ENCODE measurements around the gene VHLL. TPM values are rescaled to one million over a fixed set of nuclear protein-coding genes. Genes with fewer than 3 reads are reported as not detected.
"Not testable (repeated sequence)": the region's sequence is repeated elsewhere in the genome, so short reads cannot be mapped to it uniquely, and the experiment has no call there.

The VHLL gene
- total and polyA plus RNA-seq, 4 donors, result 0.32 to 0.50 (median 0.38) TPM; not detected in 1

- H3K9me3 ChIP-seq (ENCODE audit: control insufficient read depth, insufficient read depth, low read length), result no peaks in the 10 kb centered on the region
- peaks cover 25% of the 10 kb centered on the region for H3K36me3 ChIP-seq (ENCODE audit: control insufficient read depth, insufficient read depth, low read length)
- H3K4me1 ChIP-seq (ENCODE audit: control insufficient read depth, insufficient read depth, low read length), result peaks cover 5% of the 10 kb centered on the region
- H3K27ac ChIP-seq (ENCODE audit: low read depth, low read length), result no peak overlapping the region
- H3K4me3 ChIP-seq (ENCODE audit: low read depth, low read length), result no peak overlapping the region
- peak in 1 of 6 donors; percentile 3 for DNase-seq (ENCODE audit: low read depth in 4 of 6, low spot score in 6 of 6)
- H3K27me3 ChIP-seq (ENCODE audit: control insufficient read depth, insufficient read depth, low read length), result no peaks in the 10 kb centered on the region
- WGBS (ENCODE audit: insufficient coverage), result 60% methylated on average over 1 of the region's 4 CpGs
These were observed 37.1 kb upstream of the VHLL start for GRCh38 chr1:156336242-156336641.

- not testable (repeated sequence) for H3K27me3 ChIP-seq (ENCODE audit: control insufficient read depth, insufficient read depth, low read length); H3K27ac ChIP-seq (ENCODE audit: low read depth, low read length); DNase-seq (ENCODE audit: low read depth in 4 of 6, low spot score in 6 of 6); H3K9me3 ChIP-seq (ENCODE audit: control insufficient read depth, insufficient read depth, low read length); H3K4me1 ChIP-seq (ENCODE audit: control insufficient read depth, insufficient read depth, low read length); H3K4me3 ChIP-seq (ENCODE audit: low read depth, low read length)
- WGBS (ENCODE audit: insufficient coverage), result 100% methylated on average over 2 of the region's 9 CpGs
- peaks cover 77% of the 10 kb centered on the region for H3K36me3 ChIP-seq (ENCODE audit: control insufficient read depth, insufficient read depth, low read length)
These were observed 24.1 kb upstream of the VHLL start for GRCh38 chr1:156323179-156323578.

- 88% methylated on average over 1 of the region's 3 CpGs for WGBS (ENCODE audit: insufficient coverage)
- Histone ChIP-seq H3K9me3 (ENCODE audit: control insufficient read depth, insufficient read depth, low read length) (no peaks in the 10 kb centered on the region), H3K4me3 (ENCODE audit: low read depth, low read length) (no peak overlapping the region), H3K36me3 (ENCODE audit: control insufficient read depth, insufficient read depth, low read length) (peaks cover 78% of the 10 kb centered on the region), H3K4me1 (ENCODE audit: control insufficient read depth, insufficient read depth, low read length) (no peaks in the 10 kb centered on the region), H3K27ac (ENCODE audit: low read depth, low read length) (no peak overlapping the region), H3K27me3 (ENCODE audit: control insufficient read depth, insufficient read depth, low read length) (no peaks in the 10 kb centered on the region)
- no peak for DNase-seq (ENCODE audit: low read depth in 4 of 6, low spot score in 6 of 6)
These were observed 21.5 kb upstream of the VHLL start for GRCh38 chr1:156320560-156320959.

- peaks cover 79% of the 10 kb centered on the region for H3K36me3 ChIP-seq (ENCODE audit: control insufficient read depth, insufficient read depth, low read length)
- DNase-seq (ENCODE audit: low read depth in 4 of 6, low spot score in 6 of 6), result peak in 2 of 6 donors; percentile 47 to 69
- no peaks in the 10 kb centered on the region for H3K4me1 ChIP-seq (ENCODE audit: control insufficient read depth, insufficient read depth, low read length)
- no peaks in the 10 kb centered on the region for H3K27me3 ChIP-seq (ENCODE audit: control insufficient read depth, insufficient read depth, low read length)
- WGBS (ENCODE audit: insufficient coverage), result no CpG with 5 or more reads among the region's 1 CpG
- H3K27ac ChIP-seq (ENCODE audit: low read depth, low read length), result no peak overlapping the region
- H3K4me3 ChIP-seq (ENCODE audit: low read depth, low read length), result no peak overlapping the region
- no peaks in the 10 kb centered on the region for H3K9me3 ChIP-seq (ENCODE audit: control insufficient read depth, insufficient read depth, low read length)
These were observed 20.6 kb upstream of the VHLL start for GRCh38 chr1:156319664-156320063.

GRCh38 chr1:156316909-156317308 is 17.8 kb upstream of the VHLL start:
- H3K27ac ChIP-seq (ENCODE audit: low read depth, low read length), result no peak overlapping the region
- H3K36me3 ChIP-seq (ENCODE audit: control insufficient read depth, insufficient read depth, low read length), result peaks cover 79% of the 10 kb centered on the region
- WGBS (ENCODE audit: insufficient coverage), result 100% methylated on average over 3 of the region's 7 CpGs
- H3K4me3 ChIP-seq (ENCODE audit: low read depth, low read length), result no peak overlapping the region
- no peaks in the 10 kb centered on the region for H3K27me3 ChIP-seq (ENCODE audit: control insufficient read depth, insufficient read depth, low read length)
- no peaks in the 10 kb centered on the region for H3K4me1 ChIP-seq (ENCODE audit: control insufficient read depth, insufficient read depth, low read length)
- no peak for DNase-seq (ENCODE audit: low read depth in 4 of 6, low spot score in 6 of 6)
- H3K9me3 ChIP-seq (ENCODE audit: control insufficient read depth, insufficient read depth, low read length), result no peaks in the 10 kb centered on the region

GRCh38 chr1:156310962-156311361 is 11.9 kb upstream of the VHLL start:
- Histone ChIP-seq H3K27ac (ENCODE audit: low read depth, low read length) (no peak overlapping the region), H3K36me3 (ENCODE audit: control insufficient read depth, insufficient read depth, low read length) (peaks cover 85% of the 10 kb centered on the region), H3K4me1 (ENCODE audit: control insufficient read depth, insufficient read depth, low read length) (no peaks in the 10 kb centered on the region), H3K9me3 (ENCODE audit: control insufficient read depth, insufficient read depth, low read length) (no peaks in the 10 kb centered on the region), H3K4me3 (ENCODE audit: low read depth, low read length) (no peak overlapping the region), H3K27me3 (ENCODE audit: control insufficient read depth, insufficient read depth, low read length) (no peaks in the 10 kb centered on the region)
- no peak for DNase-seq (ENCODE audit: low read depth in 4 of 6, low spot score in 6 of 6)
- 99% methylated on average over 6 of the region's 6 CpGs for WGBS (ENCODE audit: insufficient coverage)

- H3K36me3 ChIP-seq (ENCODE audit: control insufficient read depth, insufficient read depth, low read length), result peaks cover 74% of the 10 kb centered on the region
- no peaks in the 10 kb centered on the region for H3K27me3 ChIP-seq (ENCODE audit: control insufficient read depth, insufficient read depth, low read length)
- no peak overlapping the region for H3K27ac ChIP-seq (ENCODE audit: low read depth, low read length)
- H3K4me3 ChIP-seq (ENCODE audit: low read depth, low read length), result no peak overlapping the region
- no peaks in the 10 kb centered on the region for H3K4me1 ChIP-seq (ENCODE audit: control insufficient read depth, insufficient read depth, low read length)
- no peak for DNase-seq (ENCODE audit: low read depth in 4 of 6, low spot score in 6 of 6)
- H3K9me3 ChIP-seq (ENCODE audit: control insufficient read depth, insufficient read depth, low read length), result no peaks in the 10 kb centered on the region
These were observed 9.0 kb upstream of the VHLL start for GRCh38 chr1:156308078-156308477.

GRCh38 chr1:156305215-156305614 is 6.1 kb upstream of the VHLL start:
- Histone ChIP-seq H3K9me3 (ENCODE audit: control insufficient read depth, insufficient read depth, low read length) (no peaks in the 10 kb centered on the region), H3K4me3 (ENCODE audit: low read depth, low read length) (no peak overlapping the region), H3K27ac (ENCODE audit: low read depth, low read length) (no peak overlapping the region), H3K27me3 (ENCODE audit: control insufficient read depth, insufficient read depth, low read length) (no peaks in the 10 kb centered on the region), H3K4me1 (ENCODE audit: control insufficient read depth, insufficient read depth, low read length) (no peaks in the 10 kb centered on the region), H3K36me3 (ENCODE audit: control insufficient read depth, insufficient read depth, low read length) (peaks cover 54% of the 10 kb centered on the region)
- no CpG with 5 or more reads among the region's 2 CpGs for WGBS (ENCODE audit: insufficient coverage)
- no peak for DNase-seq (ENCODE audit: low read depth in 4 of 6, low spot score in 6 of 6)

GRCh38 chr1:156303241-156303640 is 4.1 kb upstream of the VHLL start:
- no peaks in the 10 kb centered on the region for H3K4me1 ChIP-seq (ENCODE audit: control insufficient read depth, insufficient read depth, low read length)
- no peak for DNase-seq (ENCODE audit: low read depth in 4 of 6, low spot score in 6 of 6)
- H3K9me3 ChIP-seq (ENCODE audit: control insufficient read depth, insufficient read depth, low read length), result no peaks in the 10 kb centered on the region
- peaks cover 41% of the 10 kb centered on the region for H3K36me3 ChIP-seq (ENCODE audit: control insufficient read depth, insufficient read depth, low read length)
- no peaks in the 10 kb centered on the region for H3K27me3 ChIP-seq (ENCODE audit: control insufficient read depth, insufficient read depth, low read length)
- no peak overlapping the region for H3K27ac ChIP-seq (ENCODE audit: low read depth, low read length)
- no peak overlapping the region for H3K4me3 ChIP-seq (ENCODE audit: low read depth, low read length)
- WGBS (ENCODE audit: insufficient coverage), result no CpG with 5 or more reads among the region's 4 CpGs

- Histone ChIP-seq H3K27ac (ENCODE audit: low read depth, low read length) (no peak within 1 kb of the TSS), H3K36me3 (ENCODE audit: control insufficient read depth, insufficient read depth, low read length) (peaks cover 24% of the 10 kb centered on the region), H3K9me3 (ENCODE audit: control insufficient read depth, insufficient read depth, low read length) (no peaks in the 10 kb centered on the region), H3K4me1 (ENCODE audit: control insufficient read depth, insufficient read depth, low read length) (peaks cover 21% of the 10 kb centered on the region), H3K27me3 (ENCODE audit: control insufficient read depth, insufficient read depth, low read length) (no peaks in the 10 kb centered on the region), H3K4me3 (ENCODE audit: low read depth, low read length) (peak within 1 kb of the TSS; percentile 89)
- WGBS (ENCODE audit: insufficient coverage), result 3% methylated on average over 13 of the region's 17 CpGs
- peak in 3 of 6 donors; percentile 46 to 89 (median 88) for DNase-seq (ENCODE audit: low read depth in 4 of 6, low spot score in 6 of 6)
These were observed 3.6 kb downstream of the VHLL start, which contains the start of gene GLMP for GRCh38 chr1:156295391-156295947. TSS of gene GLMP (minus strand) at chr1:156295679. CDS start at chr1:156295645, 34 bp downstream.
